Left cardiac atrium (tissue), 4 donors: ENCODE data around the gene TEF. TPM values are rescaled to one million over a fixed set of nuclear protein-coding genes. Genes with fewer than 3 reads are reported as not detected.

Experiments
- ATAC-seq, 2 donors: fragments of 200-7000 bp; cut with Tn5 transposase; one replicate each; pipeline ENCODE4 v1.9.1; 2020; ENCODE audit warnings: mild to moderate bottlenecking in 2 of 2, moderate library complexity in 2 of 2
- DNase-seq: peaks from one replicate; pipeline ENCODE4 v3.0.0-alpha.2; 2020
- intact Hi-C, 2 donors: fragments of 100-400 bp; cut with DNase I; formaldehyde crosslinking; loops; one replicate each; pipeline versions ENCODE4 v1.14.1 to v1.15.1; 2022 to 2023
- total RNA-seq, 2 donors: library from RNA; stranded (reverse); fragmentation: NEBNext Ultra II Directional; extraction: Animal tissue kit (Norgen Biotek cat#: 25700); gene quantifications; one replicate each; pipeline ENCODE4 v1.2.1, GENCODE V29; 2021
- donor health status: DM: no; HTN: yes; CAD: no.
- donor health status: DM: no; HTN: yes; CAD: no; lungs with severe emphysema.
- donor health status: DM: yes; HTN: yes; CAD: no.
- donor health status: Dilated cardiomyopathy.

TEF gene
- total RNA-seq, 2 donors from 2014 or later, result 14.0 to 24.5 TPM

DNA sequence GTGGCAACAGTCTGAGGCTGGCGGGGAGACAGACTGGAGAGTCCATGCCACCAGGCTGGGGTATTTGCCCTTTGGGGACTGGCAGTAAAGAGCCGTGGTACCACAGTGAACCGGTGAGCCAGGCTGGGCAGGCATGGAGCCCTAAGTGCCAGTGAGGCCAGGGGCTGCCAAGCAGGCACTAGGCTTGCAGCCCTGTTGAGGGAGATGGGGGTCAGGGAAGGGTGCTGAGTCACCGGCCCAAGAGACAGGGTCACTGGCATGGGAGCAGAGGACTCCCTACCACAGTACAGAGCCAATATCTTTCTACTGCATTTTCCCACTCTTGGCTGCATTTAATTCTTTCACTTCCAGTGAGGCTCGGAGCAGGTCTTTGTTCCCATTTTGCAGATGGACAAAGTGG is 30.7 kb upstream of the TEF start:
- DNase-seq (no peak), ATAC-seq (peak in 1 of 2 donors; percentile 5)
- intact Hi-C loops, result no loop called here

DNA sequence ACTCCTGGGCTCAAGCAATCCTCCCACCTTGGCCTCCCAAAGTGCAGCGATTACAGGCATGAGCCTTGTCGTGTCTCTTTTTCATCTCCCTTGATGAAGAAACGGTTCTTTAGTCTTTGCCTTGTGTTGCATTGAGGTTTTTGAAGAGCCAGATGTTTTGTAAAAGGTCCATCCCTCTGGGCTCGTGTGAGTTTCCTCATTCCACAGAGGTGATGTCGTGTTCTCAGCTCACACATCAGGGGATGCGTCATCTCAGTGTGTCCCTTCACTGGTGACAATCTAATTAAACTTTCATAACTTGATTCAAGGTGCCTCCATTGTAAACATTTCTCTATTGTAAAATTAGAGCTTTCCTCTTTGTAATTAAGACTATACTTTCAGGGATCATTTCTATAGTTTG is 29.7 kb upstream of the TEF start:
- DNase-seq (no peak), ATAC-seq (no peak)
- intact Hi-C loops, result no loop called here

DNA sequence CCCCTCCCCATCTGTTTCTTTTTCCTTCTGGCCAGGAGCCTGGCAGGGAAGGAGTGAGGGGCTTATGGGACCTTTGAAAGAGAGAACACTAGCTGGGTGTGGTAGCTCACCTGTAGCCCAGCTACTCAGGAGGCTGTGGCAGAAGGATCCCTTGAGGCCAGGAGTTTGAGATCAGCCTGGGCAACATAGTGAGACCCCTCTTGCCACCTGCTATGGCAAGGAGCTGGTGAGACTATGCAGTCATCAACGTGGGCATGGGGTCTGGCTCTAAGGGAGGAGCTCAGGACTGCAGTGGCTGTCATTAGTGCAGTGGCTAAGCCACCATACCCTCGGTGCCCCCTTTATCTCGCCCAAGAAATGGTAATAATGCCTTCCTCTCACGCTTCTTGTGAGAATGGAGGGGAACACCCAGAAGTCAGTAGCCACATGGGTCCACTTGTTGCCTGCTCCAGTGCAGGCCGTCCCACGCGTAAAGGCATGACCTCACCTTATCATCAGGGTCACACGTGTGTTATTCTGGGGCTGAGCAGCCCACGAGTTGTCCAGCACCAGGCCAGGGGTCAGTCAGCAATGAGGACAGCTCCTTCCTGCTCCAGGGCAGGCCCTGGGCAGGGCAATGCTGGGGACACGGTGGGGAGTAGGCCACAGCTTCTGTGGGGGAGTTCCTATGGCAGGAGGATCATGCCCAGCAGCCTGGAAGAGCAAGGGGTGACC is 27.7 kb upstream of the TEF start:
- ATAC-seq, result no peak
- intact Hi-C loops, result no loop called here

DNA sequence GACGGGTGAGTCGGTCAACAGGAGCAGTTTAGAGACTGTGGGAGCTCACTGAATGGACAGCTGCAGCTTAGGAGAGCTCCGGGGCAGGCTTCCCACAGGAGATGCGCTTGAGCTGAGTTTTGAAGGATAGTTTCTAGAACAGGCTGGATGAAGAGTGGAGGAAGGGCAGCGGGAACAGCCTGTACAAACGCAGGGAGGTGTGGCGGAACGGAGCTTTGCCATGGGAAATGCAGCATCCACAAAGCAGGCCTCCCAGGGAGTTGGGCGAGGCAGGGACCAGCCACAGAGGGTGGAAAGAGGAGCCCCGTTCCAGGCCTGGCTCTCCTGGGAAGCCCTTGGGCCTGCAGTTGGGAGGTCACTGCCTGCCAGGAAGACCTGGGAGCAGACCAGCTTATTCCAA is 26.8 kb upstream of the TEF start:
- DNase-seq (no peak), ATAC-seq (no peak)
- intact Hi-C loops, result no loop called here

More for the DNA sequence above, 27.7 kb upstream of the TEF start:
- DNase-seq, result no peak

DNA sequence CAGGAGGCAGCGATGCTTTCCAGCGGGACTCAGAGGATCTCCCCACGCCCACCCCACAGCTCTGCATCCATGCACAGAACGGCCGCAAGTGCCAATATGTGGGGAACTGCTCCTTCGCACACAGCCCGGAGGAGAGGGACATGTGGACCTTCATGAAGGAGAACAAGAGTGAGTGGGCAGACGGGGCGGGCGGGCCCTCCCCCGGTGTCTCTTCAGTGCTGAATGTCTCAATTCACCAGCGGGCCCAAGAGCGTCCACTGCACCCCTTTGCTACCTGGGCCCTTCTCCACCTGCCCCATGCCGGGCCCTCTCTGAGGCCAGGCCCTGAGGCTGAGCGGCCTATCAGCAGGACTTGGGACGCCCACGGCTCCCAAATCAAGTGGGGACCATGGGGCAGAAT is 25.8 kb upstream of the TEF start:
- no peak for DNase-seq
- intact Hi-C loops, result no loop called here
- no peak for ATAC-seq

- ATAC-seq (no peak), DNase-seq (no peak)
- intact Hi-C loops, result no loop called here
These were observed 25.2 kb upstream of the TEF start for GRCh38 chr22:41356430-41357028.

DNA sequence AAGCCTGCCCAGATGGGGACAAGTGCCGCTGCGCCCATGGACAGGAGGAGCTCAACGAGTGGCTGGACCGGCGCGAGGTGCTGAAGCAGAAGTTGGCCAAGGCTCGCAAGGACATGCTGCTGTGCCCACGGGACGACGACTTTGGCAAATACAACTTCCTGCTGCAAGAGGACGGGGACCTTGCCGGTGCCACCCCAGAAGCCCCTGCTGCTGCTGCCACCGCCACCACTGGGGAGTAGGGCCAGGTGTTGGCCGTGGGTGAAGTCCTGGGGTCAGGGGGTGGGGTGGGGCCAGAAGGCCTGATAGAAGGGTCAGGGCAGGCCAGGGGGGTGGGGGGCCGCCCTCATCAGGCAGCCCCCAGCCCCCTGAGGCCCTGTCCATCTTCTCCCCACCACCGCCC is 24.6 kb upstream of the TEF start:
- intact Hi-C loops, result no loop called here
- DNase-seq (no peak), ATAC-seq (no peak)

DNA sequence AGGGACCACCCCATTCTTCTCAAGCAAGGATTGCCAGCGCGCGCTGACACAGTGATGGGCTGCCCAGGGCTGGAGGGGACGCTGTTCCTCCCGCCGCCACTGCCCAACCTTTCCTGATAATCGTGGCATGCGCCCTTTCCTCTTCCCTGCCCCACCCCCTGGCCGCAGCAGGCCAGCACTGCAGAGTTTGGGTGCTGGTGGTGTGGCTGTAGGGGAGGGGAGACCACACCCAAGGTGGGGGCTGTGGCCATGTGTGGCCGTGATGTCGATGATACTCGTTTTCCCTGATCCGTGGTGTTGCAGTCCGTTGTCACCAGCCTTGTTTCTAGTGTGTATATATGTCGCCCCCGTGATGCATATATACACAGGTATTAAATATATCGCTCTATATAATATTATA is 22.8 kb upstream of the TEF start:
- ATAC-seq (no peak), DNase-seq (no peak)
- intact Hi-C loops, result no loop called here

DNA sequence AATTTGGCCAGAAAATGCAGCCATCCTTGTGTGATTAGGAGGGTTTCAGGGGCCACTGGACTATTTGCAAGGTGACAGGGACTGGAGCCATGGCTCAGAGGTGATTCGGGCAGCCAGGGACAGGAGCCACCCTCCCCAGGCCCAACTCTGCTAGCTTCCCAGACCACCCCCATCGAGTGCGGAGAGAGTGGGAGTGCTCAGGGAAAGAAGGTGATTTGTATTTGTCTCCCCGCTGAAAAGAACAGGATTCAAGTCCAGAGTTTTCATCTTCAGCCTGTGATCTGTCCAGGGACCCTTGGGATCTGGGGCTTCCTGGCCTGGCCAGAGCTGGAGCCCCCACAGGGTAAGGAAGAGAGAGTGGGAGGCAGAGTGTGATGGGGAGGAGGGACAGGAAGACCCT is 22.4 kb upstream of the TEF start:
- ATAC-seq (no peak), DNase-seq (no peak)
- intact Hi-C loops, result no loop called here

DNA sequence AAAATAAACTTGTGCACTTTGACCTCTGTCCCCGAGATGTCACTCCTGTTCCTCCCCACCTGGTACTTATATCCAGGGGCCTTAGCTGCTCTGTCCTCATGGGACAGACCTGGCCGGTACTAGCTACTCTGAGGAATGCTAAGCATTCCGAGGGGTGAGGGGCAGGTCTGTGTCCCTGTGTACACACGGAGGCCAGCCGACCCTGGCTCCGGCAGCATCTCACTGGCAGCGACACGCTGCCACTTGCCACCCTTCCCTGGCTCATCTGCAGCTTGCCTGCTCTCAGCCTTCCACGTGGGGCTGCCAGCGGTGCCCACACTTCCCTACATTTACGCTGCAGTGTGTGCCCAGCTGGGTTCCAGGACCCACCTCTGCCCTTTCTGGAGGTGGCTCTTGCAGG is 21.6 kb upstream of the TEF start:
- ATAC-seq (peak; percentile 6 to 44), DNase-seq (no peak)
- intact Hi-C loops, result loop anchor here in 1 of 2 donors (10.0 kb wide), 1 partner anchor 55 kb away; the partner anchor contains the start of gene ZC3H7B

DNA sequence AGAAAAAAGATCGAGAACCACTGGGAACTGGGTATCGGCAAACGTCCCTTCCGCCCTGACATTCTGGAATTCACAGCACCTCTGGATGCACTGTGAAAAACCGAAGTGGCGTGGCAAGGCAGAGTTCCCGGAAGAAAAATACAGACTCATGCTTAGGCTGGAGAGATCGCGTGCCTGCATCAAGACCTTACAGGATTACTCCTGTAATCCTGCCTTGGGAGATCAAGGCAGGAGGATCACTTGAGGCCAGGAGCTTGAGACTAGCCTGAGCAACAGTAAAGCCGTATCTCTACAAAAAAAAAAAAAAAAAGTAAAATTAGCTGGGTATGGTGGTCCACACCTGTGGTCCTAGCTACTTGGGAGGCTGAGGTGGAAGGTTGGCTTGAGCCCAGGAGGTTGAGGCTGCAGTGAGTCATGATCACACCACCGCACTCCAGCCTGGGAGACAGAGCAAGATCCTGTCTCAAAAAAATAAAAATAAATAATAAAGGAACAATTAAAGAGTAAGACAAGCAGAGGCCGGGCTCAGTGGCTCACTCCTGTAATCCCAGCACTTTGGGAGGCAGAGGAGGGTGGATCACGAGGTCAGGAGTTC is 19.9 kb upstream of the TEF start:
- no peak for ATAC-seq
- no peak for DNase-seq
- intact Hi-C loops, result loop anchor here in 1 of 2 donors (10.0 kb wide), 1 partner anchor 57 kb away; the partner anchor contains the start of gene ZC3H7B

DNA sequence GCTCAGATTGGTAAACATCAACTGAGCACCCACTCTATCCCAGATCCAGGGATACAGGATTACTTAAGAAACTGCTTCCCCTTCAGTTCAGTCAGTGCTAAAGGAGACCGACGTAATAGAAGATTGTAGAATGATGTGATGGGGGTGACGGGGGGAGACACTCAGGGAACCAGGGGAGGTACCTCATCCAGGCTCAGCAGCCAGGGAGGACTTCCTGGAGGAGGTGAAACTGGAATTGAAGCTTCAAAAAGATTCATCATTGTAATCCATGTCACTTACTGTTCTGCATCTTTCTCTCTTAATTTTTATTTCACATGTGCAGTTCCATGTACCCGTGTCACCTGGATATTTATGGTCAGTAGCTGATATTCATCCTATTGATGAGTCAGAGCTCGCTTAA is 19.1 kb upstream of the TEF start:
- no peak for DNase-seq
- no peak for ATAC-seq
- intact Hi-C loops, result loop anchor here in 1 of 2 donors (10.0 kb wide), 1 partner anchor 58 kb away; the partner anchor contains the start of gene ZC3H7B

DNA sequence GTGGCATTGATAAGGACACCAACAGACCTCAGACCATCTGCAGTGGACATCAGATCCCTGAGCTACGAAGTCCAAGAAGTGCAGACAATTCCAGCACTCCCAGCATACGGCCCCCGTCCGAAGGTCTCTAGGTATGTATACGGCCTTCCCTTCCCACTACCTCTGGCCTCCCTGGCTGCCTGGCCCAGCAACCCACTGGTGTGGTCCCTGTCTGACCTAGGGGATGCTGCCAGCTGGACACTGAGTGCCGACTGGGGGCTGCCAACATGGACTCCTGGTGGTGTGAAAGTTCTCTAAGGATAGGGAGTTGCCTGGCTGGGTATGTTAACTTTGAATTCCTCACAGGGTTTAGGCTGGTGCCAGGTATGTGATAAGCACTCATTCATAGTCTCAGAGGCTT is 17.5 kb upstream of the TEF start:
- DNase-seq (no peak), ATAC-seq (no peak)
- intact Hi-C loops, result loop anchor here in 1 of 2 donors (10.0 kb wide), 1 partner anchor 59 kb away; the partner anchor contains the start of gene ZC3H7B

GRCh38 chr22:41364955-41365354 is 16.8 kb upstream of the TEF start:
- DNase-seq (no peak), ATAC-seq (no peak)
- intact Hi-C loops, result loop anchor here in 1 of 2 donors (10.0 kb wide), 1 partner anchor 60 kb away; the partner anchor contains the start of gene ZC3H7B

- intact Hi-C loops, result loop anchor here in 1 of 2 donors (10.0 kb wide), 1 partner anchor 61 kb away; the partner anchor contains the start of gene ZC3H7B
- ATAC-seq (no peak), DNase-seq (no peak)
These were observed 16.3 kb upstream of the TEF start for GRCh38 chr22:41365425-41365824.

DNA sequence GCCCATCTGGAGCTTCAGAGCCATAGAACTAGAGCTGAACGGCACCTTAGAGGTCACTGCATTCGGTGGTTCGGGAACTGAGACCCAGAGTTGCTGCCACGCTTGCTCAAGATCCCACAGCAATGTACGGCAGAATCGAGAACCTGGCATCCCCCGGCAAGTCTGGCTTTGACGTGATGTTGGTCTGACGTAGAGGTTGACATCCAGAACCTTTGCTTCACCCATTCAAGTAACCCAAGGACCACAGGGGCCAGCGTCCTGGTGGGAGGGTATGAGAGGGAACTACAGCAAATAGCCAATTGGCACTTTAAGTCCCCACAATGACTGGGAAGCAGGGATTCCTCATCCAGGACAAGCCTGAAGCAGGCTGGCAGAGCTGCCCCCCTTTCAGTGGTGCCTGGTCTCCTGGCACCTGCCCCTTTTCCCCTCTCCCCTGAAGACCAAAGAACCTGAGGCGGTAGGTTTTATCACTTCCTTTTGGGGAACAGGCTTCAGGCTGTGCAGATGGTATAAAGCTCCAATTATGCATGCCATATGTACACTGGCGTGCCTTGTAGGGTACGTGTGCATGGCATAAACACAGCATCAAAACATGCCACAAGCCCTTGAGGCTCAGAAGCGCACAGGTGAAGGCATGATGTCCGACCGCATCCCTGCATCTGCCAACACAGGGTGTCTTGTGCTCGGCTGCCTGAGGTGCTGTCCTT is 15.3 kb upstream of the TEF start:
- intact Hi-C loops, result loop anchor here in 1 of 2 donors (10.0 kb wide), 1 partner anchor 62 kb away; the partner anchor contains the start of gene ZC3H7B
- DNase-seq, result no peak
- no peak for ATAC-seq

GRCh38 chr22:41367039-41367679 is 14.6 kb upstream of the TEF start:
- DNase-seq (peak; percentile 97), ATAC-seq (peak; percentile 95)
- intact Hi-C loops, result loop anchor here in 1 of 2 donors (10.0 kb wide), 1 partner anchor 62 kb away; the partner anchor contains the start of gene ZC3H7B

- intact Hi-C loops, result loop anchor here in 1 of 2 donors (10.0 kb wide), 1 partner anchor 63 kb away; the partner anchor contains the start of gene ZC3H7B
- ATAC-seq (peak; percentile 54 to 59), DNase-seq (peak; percentile 46)
These were observed 13.8 kb upstream of the TEF start for GRCh38 chr22:41367680-41368542.
